SK-N-DZ (cell line): ENCODE measurements around the gene LCTL. TPM values are rescaled to one million over a fixed set of nuclear protein-coding genes. Genes with fewer than 3 reads are reported as not detected.
A peak's percentile ranks its signal among the peaks of the same experiment; 100 is the strongest.

Experiments used
- DNase-seq: peaks from one replicate; pipeline ENCODE4 v3.0.0-alpha.2; 2015; ENCODE audit warnings: low spot score
- polyA plus RNA-seq, 2 experiments: library from polyadenylated mRNA; depleted of rRNA; stranded (reverse); fragments of >200 nt; gene quantifications; 2 replicates each; pipeline ENCODE4 v1.2.3, GENCODE V29; 2014

LCTL gene
- polyA plus RNA-seq (2014; cell fraction: cytosol; rRNA removed) = 0.18 TPM in 1 of 2 replicates, not detected in the other
- 0.08 TPM in 1 of 2 replicates, not detected in the other for polyA plus RNA-seq (2014; cell fraction: nucleus; rRNA removed)

GRCh38 chr15:66565741-66566144 lies at the start of gene LCTL:
Gene LCTL, minus strand, starts transcription at chr15:66565998. Its CDS starts 633 bp downstream, at chr15:66565365.
- DNase-seq = no peak

GRCh38 chr15:66614951-66615760 lies 49.4 kb upstream of the LCTL start:
- DNase-seq = no peak

- no peak for DNase-seq
Measured at GRCh38 chr15:66614456-66614855, 48.7 kb upstream of the LCTL start.

- no peak for DNase-seq
Measured at GRCh38 chr15:66613743-66614142, 47.9 kb upstream of the LCTL start.

GRCh38 chr15:66611257-66612053 lies 45.7 kb upstream of the LCTL start:
- no peak for DNase-seq

- no peak for DNase-seq
Measured at GRCh38 chr15:66609876-66610275, 44.1 kb upstream of the LCTL start.

- no peak for DNase-seq
Measured at GRCh38 chr15:66608881-66609280, 43.1 kb upstream of the LCTL start.

- DNase-seq = no peak
Measured at GRCh38 chr15:66608159-66608558, 42.4 kb upstream of the LCTL start.

- peak; percentile 75 for DNase-seq
Measured at GRCh38 chr15:66603301-66604179, 37.7 kb upstream of the LCTL start.

- DNase-seq = no peak
Measured at GRCh38 chr15:66601521-66601920, 35.7 kb upstream of the LCTL start.

- DNase-seq = no peak
Measured at GRCh38 chr15:66600240-66600627, 34.4 kb upstream of the LCTL start.

GRCh38 chr15:66599536-66600239 lies 33.9 kb upstream of the LCTL start:
- no peak for DNase-seq

- DNase-seq = no peak
Measured at GRCh38 chr15:66598095-66598815, 32.5 kb upstream of the LCTL start.

- DNase-seq = no peak
Measured at GRCh38 chr15:66595931-66596545, 30.2 kb upstream of the LCTL start.

GRCh38 chr15:66595332-66595731 lies 29.5 kb upstream of the LCTL start:
- DNase-seq = no peak

- DNase-seq = no peak
Measured at GRCh38 chr15:66594836-66595235, 29.0 kb upstream of the LCTL start.

- DNase-seq = no peak
Measured at GRCh38 chr15:66594344-66594743, 28.5 kb upstream of the LCTL start.

- no peak for DNase-seq
Measured at GRCh38 chr15:66593219-66593780, 27.5 kb upstream of the LCTL start.

- peak; percentile 38 for DNase-seq
Measured at GRCh38 chr15:66592505-66593218, 26.9 kb upstream of the LCTL start.
